HG03103 (cell line): ENCODE data around the gene PIGZ.

Source experiments
- ATAC-seq: cut with Tn5 transposase; IDR thresholded peaks from one replicate; pipeline ENCODE4 v1.9.1; 2021; ENCODE audit warnings: low read depth; ENCODE audit not compliant: unreplicated experiment

The PIGZ gene

GRCh38 chr3:196968233-196969133, at the start of gene PIGZ:
Gene PIGZ, minus strand, starts transcription at chr3:196968833. Its CDS starts 16,802 bp downstream, at chr3:196952031.
- ATAC-seq: peak; percentile 58

GRCh38 chr3:197017003-197017402, 48.4 kb upstream of the PIGZ start:
- no peak for ATAC-seq

GRCh38 chr3:197015790-197016736, 47.4 kb upstream of the PIGZ start:
- ATAC-seq: no peak

GRCh38 chr3:197014942-197015575, 46.4 kb upstream of the PIGZ start:
- ATAC-seq: no peak

GRCh38 chr3:197014024-197014423, 45.4 kb upstream of the PIGZ start:
- no peak for ATAC-seq

GRCh38 chr3:197012540-197012883, 43.9 kb upstream of the PIGZ start:
- ATAC-seq: no peak

GRCh38 chr3:197011780-197012539, 43.3 kb upstream of the PIGZ start:
- no peak for ATAC-seq

GRCh38 chr3:197010556-197011351, 42.1 kb upstream of the PIGZ start:
- ATAC-seq: no peak

- ATAC-seq: no peak
Measured at GRCh38 chr3:197009532-197010019, 40.9 kb upstream of the PIGZ start.

GRCh38 chr3:197008436-197009209, 40.0 kb upstream of the PIGZ start:
- no peak for ATAC-seq

- no peak for ATAC-seq
Measured at GRCh38 chr3:197007953-197008352, 39.3 kb upstream of the PIGZ start.

- ATAC-seq: no peak
Measured at GRCh38 chr3:197007296-197007940, 38.8 kb upstream of the PIGZ start.

GRCh38 chr3:197006860-197007259, 38.2 kb upstream of the PIGZ start:
- ATAC-seq: no peak

GRCh38 chr3:197006446-197006845, 37.8 kb upstream of the PIGZ start:
- ATAC-seq: no peak

GRCh38 chr3:197003461-197004385, 35.1 kb upstream of the PIGZ start:
- ATAC-seq: peak; percentile 12

GRCh38 chr3:197002701-197003454, 34.2 kb upstream of the PIGZ start:
- ATAC-seq: peak; percentile 61
